ENCODE data around the gene MXI1. TPM values are rescaled to one million over a fixed set of nuclear protein-coding genes. Genes with fewer than 3 reads are reported as not detected.

MXI1 gene
- total RNA-seq, 1 experiment from 2014 or later: 11.0 TPM

DNA sequence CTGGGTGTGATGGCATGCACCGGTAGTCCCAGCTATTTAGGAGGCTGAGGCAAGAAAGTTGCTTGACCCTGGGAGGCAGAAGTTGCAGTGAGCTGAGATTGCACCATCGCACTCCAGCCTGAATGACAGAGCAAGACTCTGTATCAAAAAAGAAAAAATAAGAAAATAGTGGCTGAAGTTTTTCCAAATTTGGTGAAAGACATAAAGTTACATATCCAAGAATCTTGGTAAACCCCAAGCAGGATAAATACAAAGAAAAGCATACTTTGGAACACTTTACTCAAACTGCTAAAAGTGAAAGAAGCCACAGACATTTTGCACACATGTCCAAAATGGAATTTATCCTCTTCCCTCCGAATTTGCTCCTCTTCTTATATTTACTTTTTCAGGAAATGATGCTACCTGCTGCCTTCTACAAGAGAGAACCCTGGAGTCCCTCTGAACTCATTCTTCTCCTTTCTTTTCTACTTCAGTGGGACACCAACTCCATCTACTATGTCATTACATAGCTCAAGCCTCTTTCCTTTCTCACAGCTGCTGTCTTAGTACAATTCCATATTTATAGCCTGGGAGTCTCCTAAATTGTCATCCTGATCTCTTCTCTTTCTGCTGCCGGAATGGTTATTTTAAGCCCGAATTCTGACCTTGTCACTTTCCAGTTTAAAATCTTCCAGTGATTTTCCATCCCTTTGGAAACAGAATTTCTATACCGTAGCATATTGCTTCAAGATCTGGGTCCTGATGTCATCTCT, 114.6 kb downstream of the MXI1 start:
- Histone ChIP-seq H3K9me3 (peaks cover 6% of the 10 kb centered on the region), H3K4me3 (ENCODE audit: low read depth, low read length) (no peak overlapping the region), H3K27me3 (replicated peaks; ENCODE audit: control insufficient read depth, insufficient read depth, low read length) (no peaks in the 10 kb centered on the region), H3K4me1 (peaks cover 24% of the 10 kb centered on the region), H3K36me3 (ENCODE audit: control insufficient read depth, insufficient read depth, low read length) (no peaks in the 10 kb centered on the region)
- no TSS peak for BruUV-seq (replicated peaks)
- ChIA-PET CTCF (no interaction called here), POLR2A (no interaction called here)
- DNase-seq: no peak
- Mint-ChIP-seq H3K9me3 (ENCODE audit: unreplicated experiment) (peaks cover 21% of the 10 kb centered on the region), H3K36me3 (ENCODE audit: insufficient read depth, unreplicated experiment) (no peaks in the 10 kb centered on the region), H3K4me1 (ENCODE audit: low read depth, unreplicated experiment) (peaks cover 29% of the 10 kb centered on the region), H3K27me3 (ENCODE audit: insufficient read depth, unreplicated experiment) (no peaks in the 10 kb centered on the region), H3K4me3 (ENCODE audit: unreplicated experiment) (no peak overlapping the region), H3K27ac (ENCODE audit: unreplicated experiment) (no peak overlapping the region)
- intact Hi-C loops (cut with micrococcal nuclease; ENCODE audit: unreplicated experiment): no loop called here
- TF ChIP-seq, protein P1, sequence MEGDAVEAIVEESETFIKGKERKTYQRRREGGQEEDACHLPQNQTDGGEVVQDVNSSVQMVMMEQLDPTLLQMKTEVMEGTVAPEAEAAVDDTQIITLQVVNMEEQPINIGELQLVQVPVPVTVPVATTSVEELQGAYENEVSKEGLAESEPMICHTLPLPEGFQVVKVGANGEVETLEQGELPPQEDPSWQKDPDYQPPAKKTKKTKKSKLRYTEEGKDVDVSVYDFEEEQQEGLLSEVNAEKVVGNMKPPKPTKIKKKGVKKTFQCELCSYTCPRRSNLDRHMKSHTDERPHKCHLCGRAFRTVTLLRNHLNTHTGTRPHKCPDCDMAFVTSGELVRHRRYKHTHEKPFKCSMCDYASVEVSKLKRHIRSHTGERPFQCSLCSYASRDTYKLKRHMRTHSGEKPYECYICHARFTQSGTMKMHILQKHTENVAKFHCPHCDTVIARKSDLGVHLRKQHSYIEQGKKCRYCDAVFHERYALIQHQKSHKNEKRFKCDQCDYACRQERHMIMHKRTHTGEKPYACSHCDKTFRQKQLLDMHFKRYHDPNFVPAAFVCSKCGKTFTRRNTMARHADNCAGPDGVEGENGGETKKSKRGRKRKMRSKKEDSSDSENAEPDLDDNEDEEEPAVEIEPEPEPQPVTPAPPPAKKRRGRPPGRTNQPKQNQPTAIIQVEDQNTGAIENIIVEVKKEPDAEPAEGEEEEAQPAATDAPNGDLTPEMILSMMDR (IDR thresholded peaks at IDR 0.05; ENCODE audit: insufficient read depth in 1 of 2, low read depth in 1 of 2, low read length in 1 of 2, severe bottlenecking in 1 of 2, unreplicated experiment in 1 of 2): no peak

DNA sequence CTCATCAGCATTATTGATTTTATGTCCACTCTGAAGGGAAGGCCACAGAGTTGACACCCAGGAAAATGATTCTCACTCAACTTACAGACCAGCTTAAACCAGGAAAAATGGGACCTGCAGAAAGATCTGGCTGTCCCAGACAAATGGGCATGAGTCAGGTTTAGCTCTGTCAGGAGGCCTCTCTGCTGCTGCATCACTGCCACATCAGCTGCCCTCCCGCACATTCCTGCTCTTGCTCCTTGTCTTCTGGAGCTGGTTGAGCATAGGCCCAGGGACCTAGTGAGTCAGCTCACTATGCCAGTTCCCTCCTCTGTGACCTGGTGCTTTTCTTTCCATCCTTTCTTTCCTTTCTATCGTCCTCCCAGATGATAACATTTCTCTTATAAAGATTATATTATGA, 116.1 kb downstream of the MXI1 start:
- ChIA-PET POLR2A (no interaction called here), CTCF (no interaction called here)
- no peaks in the 10 kb centered on the region for H3K27me3 ChIP-seq (replicated peaks; ENCODE audit: control insufficient read depth, insufficient read depth, low read length)
- H3K9me3 Mint-ChIP-seq (ENCODE audit: unreplicated experiment): peaks cover 21% of the 10 kb centered on the region
- peaks cover 6% of the 10 kb centered on the region for H3K9me3 ChIP-seq
- H3K27ac Mint-ChIP-seq (ENCODE audit: unreplicated experiment): no peak overlapping the region
- H3K4me1 ChIP-seq: peaks cover 36% of the 10 kb centered on the region
- TF ChIP-seq, protein P1 (IDR thresholded peaks at IDR 0.05; ENCODE audit: insufficient read depth in 1 of 2, low read depth in 1 of 2, low read length in 1 of 2, severe bottlenecking in 1 of 2, unreplicated experiment in 1 of 2): no peak
- intact Hi-C loops (cut with micrococcal nuclease; ENCODE audit: unreplicated experiment): no loop called here
- no peak overlapping the region for H3K4me3 Mint-ChIP-seq (ENCODE audit: unreplicated experiment)
- no peaks in the 10 kb centered on the region for H3K27me3 Mint-ChIP-seq (ENCODE audit: insufficient read depth, unreplicated experiment)
- DNase-seq: no peak
- H3K36me3 ChIP-seq (ENCODE audit: control insufficient read depth, insufficient read depth, low read length): no peaks in the 10 kb centered on the region
- H3K36me3 Mint-ChIP-seq (ENCODE audit: insufficient read depth, unreplicated experiment): peaks cover 6% of the 10 kb centered on the region
- H3K4me1 Mint-ChIP-seq (ENCODE audit: low read depth, unreplicated experiment): peaks cover 35% of the 10 kb centered on the region
- BruUV-seq (replicated peaks): no TSS peak
- H3K4me3 ChIP-seq (ENCODE audit: low read depth, low read length): no peak overlapping the region

DNA sequence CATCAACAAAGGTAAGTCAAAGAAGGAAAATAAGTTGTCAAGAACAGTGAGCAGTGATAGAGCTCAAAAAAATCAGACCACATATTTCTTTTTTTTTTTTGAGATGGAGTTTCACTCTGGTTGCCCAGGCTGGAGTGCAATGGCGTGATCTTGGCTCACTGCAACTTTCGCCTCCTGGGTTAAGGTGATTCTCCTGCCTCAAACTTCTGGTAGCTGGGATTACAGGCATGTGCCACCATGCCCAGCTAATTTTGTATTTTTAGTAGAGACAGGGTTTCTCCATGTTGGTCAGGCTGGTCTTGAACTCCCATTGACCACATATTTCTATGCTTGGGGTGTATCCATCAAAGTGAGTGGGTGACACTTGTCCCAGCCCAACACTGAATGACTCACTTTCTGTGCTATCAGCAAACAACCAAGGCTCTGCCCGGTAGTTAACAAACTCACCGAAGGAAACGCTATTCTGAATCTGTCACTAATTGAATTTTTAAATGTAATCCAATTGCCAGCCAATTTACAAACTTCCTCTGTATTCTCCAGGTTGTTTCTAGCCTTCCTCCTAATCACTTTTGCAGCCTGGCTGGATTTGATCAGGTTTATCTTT, 116.9 kb downstream of the MXI1 start:
- Histone ChIP-seq H3K4me3 (ENCODE audit: low read depth, low read length) (no peak overlapping the region), H3K27me3 (replicated peaks; ENCODE audit: control insufficient read depth, insufficient read depth, low read length) (no peaks in the 10 kb centered on the region), H3K4me1 (peaks cover 41% of the 10 kb centered on the region), H3K9me3 (peaks cover 13% of the 10 kb centered on the region), H3K36me3 (ENCODE audit: control insufficient read depth, insufficient read depth, low read length) (no peaks in the 10 kb centered on the region)
- intact Hi-C loops (cut with micrococcal nuclease; ENCODE audit: unreplicated experiment): no loop called here
- Mint-ChIP-seq H3K9me3 (ENCODE audit: unreplicated experiment) (peaks cover 20% of the 10 kb centered on the region), H3K36me3 (ENCODE audit: insufficient read depth, unreplicated experiment) (peaks cover 6% of the 10 kb centered on the region), H3K4me1 (ENCODE audit: low read depth, unreplicated experiment) (peaks cover 34% of the 10 kb centered on the region), H3K27ac (ENCODE audit: unreplicated experiment) (peak overlapping the region; percentile 15), H3K4me3 (ENCODE audit: unreplicated experiment) (no peak overlapping the region), H3K27me3 (ENCODE audit: insufficient read depth, unreplicated experiment) (no peaks in the 10 kb centered on the region)
- BruUV-seq (replicated peaks): no TSS peak
- TF ChIP-seq, protein P1 (IDR thresholded peaks at IDR 0.05; ENCODE audit: insufficient read depth in 1 of 2, low read depth in 1 of 2, low read length in 1 of 2, severe bottlenecking in 1 of 2, unreplicated experiment in 1 of 2): no peak
- ChIA-PET CTCF (no interaction called here), POLR2A (no interaction called here)
- DNase-seq: no peak

Data from Caco-2 (cell line).